Natural killer cell (primary cell): ENCODE measurements around the gene NOB1. TPM values are rescaled to one million over a fixed set of nuclear protein-coding genes. Genes with fewer than 3 reads are reported as not detected.
"Not testable (repeated sequence)": the region's sequence is repeated elsewhere in the genome, so short reads cannot be mapped to it uniquely, and the experiment has no call there.

Experiments
- ATAC-seq, 3 donors: fragments of 150-1000 bp in 2 of 3; fragments of 200-7000 bp in 1 of 3; cut with Tn5 transposase; 1 replicate in 1 of 3; 2 replicates in 2 of 3; pipeline ENCODE4 v1.10.0; 2021; ENCODE audit warnings: mild to moderate bottlenecking in 2 of 3, moderate library complexity in 2 of 3
- DNase-seq, 2 donors: peaks; one replicate each; pipeline versions ENCODE4 v3.0.0 to v3.0.0-alpha.2; 2013 to 2021; ENCODE audit warnings: mixed read lengths in 1 of 2
- H3K27ac ChIP-seq: one replicate; pipeline ENCODE4 v1.5.1; 2013; ENCODE audit warnings: mild to moderate bottlenecking, low read length
- H3K27me3 ChIP-seq: one replicate; pipeline ENCODE4 v1.6.1; 2013; ENCODE audit warnings: low read length; ENCODE audit not compliant: control insufficient read depth, insufficient read depth
- H3K36me3 ChIP-seq: one replicate; pipeline ENCODE4 v1.6.1; 2013; ENCODE audit warnings: low read length; ENCODE audit not compliant: control insufficient read depth, insufficient read depth
- H3K4me1 ChIP-seq: one replicate; pipeline ENCODE4 v1.6.1; 2013; ENCODE audit warnings: low read length; ENCODE audit not compliant: control insufficient read depth, insufficient read depth
- H3K4me3 ChIP-seq: one replicate; pipeline ENCODE4 v1.5.1; 2013; ENCODE audit warnings: low read length
- H3K9me3 ChIP-seq: one replicate; pipeline ENCODE4 v1.6.1; 2013; ENCODE audit warnings: low read length; ENCODE audit not compliant: control insufficient read depth, insufficient read depth
- H3K27ac Mint-ChIP-seq, 2 donors: one replicate each; pipeline ENCODE4 v1.8.0; 2022; ENCODE audit warnings: mild to moderate bottlenecking in 2 of 2, mixed read lengths in 2 of 2, moderate library complexity in 1 of 2
- H3K27me3 Mint-ChIP-seq, 2 donors: one replicate each; pipeline ENCODE4 v1.8.0; 2022; ENCODE audit warnings: low read depth in 2 of 2, mixed read lengths in 2 of 2
- H3K36me3 Mint-ChIP-seq: one replicate; pipeline ENCODE4 v1.8.0; 2022; ENCODE audit warnings: mixed read lengths
- H3K4me1 Mint-ChIP-seq, 2 donors: one replicate each; pipeline ENCODE4 v1.8.0; 2022; ENCODE audit warnings: mixed read lengths in 2 of 2
- H3K4me3 Mint-ChIP-seq: one replicate; pipeline ENCODE4 v1.8.0; 2022; ENCODE audit warnings: mild to moderate bottlenecking, moderate library complexity, mixed read lengths
- H3K9me3 Mint-ChIP-seq, 2 donors: one replicate each; pipeline ENCODE4 v1.8.0; 2022; ENCODE audit warnings: mixed read lengths in 2 of 2
- WGBS: methylation state at CpG from one replicate; pipeline ENCODE4 v1.1.7; 2013; ENCODE audit warnings: missing lambda C conversion rate; ENCODE audit not compliant: insufficient coverage; 5-methylcytosine and 5-hydroxymethylcytosine counted together
- intact Hi-C: fragments of 100-400 bp; cut with micrococcal nuclease; formaldehyde crosslinking; loops from one replicate; pipeline ENCODE4 v1.14.2; 2022
- total RNA-seq, 4 donors: library from RNA; stranded (reverse); fragments of 120-200 nt in 1 of 4; gene quantifications; one replicate each; pipeline versions ENCODE4 v1.2.3 to v1.2.4, GENCODE V29; 2013 to 2022
- TF ChIP-seq, protein P1 (sequence below): fragments of 200-600 bp; IDR thresholded peaks from one replicate; pipeline ENCODE4 v1.8.0; 2022; ENCODE audit warnings: antibody characterized with exemption

Gene NOB1
- total RNA-seq, 3 donors from 2014 or later (not counting 1 experiment from before 2014, with no cell fraction given): 20.9 to 34.4 (median 32.0) TPM

DNA sequence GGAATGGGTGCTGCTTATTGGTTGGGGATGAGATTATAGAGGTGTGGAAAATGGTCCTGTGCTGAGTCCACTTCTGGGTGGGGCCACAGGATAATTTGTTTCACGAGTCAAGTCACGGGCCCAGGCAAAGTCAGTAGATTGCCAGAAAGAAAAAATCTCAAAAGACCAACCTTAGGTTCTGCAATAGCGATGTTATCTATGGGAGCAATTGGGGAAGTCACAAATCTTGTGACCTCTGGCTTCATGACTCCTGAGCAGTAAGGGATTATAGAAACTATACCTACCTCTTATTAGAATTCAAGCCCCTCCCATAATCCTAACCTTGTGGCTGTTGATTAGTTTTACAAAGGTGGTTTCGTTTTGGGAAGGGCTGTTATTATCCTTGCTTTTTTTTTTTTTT lies 38.8 kb upstream of the NOB1 start:
- WGBS: 75% methylated on average over 4 of the region's 4 CpGs
- Mint-ChIP-seq H3K4me3 (no peak overlapping the region), H3K27ac (no peak overlapping the region), H3K36me3 (peaks cover 4% of the 10 kb centered on the region), H3K27me3 (no peaks in the 10 kb centered on the region), H3K9me3 (no peaks in the 10 kb centered on the region), H3K4me1 (peaks cover 0 to 9% of the 10 kb centered on the region in 2 donors)
- Histone ChIP-seq H3K9me3 (no peaks in the 10 kb centered on the region), H3K27ac (no peak overlapping the region), H3K36me3 (peaks cover 19% of the 10 kb centered on the region), H3K4me3 (no peak overlapping the region), H3K27me3 (no peaks in the 10 kb centered on the region), H3K4me1 (no peaks in the 10 kb centered on the region)
- no peak for DNase-seq
- TF ChIP-seq, protein P1, sequence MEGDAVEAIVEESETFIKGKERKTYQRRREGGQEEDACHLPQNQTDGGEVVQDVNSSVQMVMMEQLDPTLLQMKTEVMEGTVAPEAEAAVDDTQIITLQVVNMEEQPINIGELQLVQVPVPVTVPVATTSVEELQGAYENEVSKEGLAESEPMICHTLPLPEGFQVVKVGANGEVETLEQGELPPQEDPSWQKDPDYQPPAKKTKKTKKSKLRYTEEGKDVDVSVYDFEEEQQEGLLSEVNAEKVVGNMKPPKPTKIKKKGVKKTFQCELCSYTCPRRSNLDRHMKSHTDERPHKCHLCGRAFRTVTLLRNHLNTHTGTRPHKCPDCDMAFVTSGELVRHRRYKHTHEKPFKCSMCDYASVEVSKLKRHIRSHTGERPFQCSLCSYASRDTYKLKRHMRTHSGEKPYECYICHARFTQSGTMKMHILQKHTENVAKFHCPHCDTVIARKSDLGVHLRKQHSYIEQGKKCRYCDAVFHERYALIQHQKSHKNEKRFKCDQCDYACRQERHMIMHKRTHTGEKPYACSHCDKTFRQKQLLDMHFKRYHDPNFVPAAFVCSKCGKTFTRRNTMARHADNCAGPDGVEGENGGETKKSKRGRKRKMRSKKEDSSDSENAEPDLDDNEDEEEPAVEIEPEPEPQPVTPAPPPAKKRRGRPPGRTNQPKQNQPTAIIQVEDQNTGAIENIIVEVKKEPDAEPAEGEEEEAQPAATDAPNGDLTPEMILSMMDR: no peak
- intact Hi-C loops: no loop called here
- no peak for ATAC-seq

DNA sequence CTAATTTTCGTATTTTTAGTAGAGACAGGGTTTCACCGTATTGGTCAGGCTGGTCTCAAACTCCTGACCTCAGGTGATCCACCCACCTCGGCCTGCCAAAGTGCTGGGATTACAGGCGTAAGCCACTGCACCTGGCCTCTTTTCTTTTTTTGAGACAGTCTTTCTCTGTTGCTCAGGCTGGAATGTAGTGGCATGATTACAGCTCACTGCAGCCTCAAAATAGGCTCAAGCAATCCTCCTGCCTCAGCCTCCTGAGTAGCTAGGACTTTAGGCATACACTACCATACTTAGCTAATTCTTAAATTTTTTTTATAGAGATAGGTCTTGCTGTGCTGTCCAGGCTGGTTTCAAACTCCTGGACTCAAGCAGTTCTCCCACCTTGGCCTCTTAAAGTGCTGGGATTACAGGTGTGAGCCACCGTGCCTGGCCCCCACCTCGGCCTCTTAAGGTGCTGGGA lies 36.7 kb upstream of the NOB1 start:
- 97% methylated on average over 6 of the region's 6 CpGs for WGBS
- H3K4me3 Mint-ChIP-seq, H3K4me3 ChIP-seq, H3K27me3 ChIP-seq, H3K27me3 Mint-ChIP-seq, H3K27ac ChIP-seq, ATAC-seq, DNase-seq, H3K9me3 Mint-ChIP-seq, intact Hi-C loops, H3K4me1 ChIP-seq, H3K4me1 Mint-ChIP-seq, H3K9me3 ChIP-seq: not testable (repeated sequence)
- H3K36me3 Mint-ChIP-seq: peaks cover 13% of the 10 kb centered on the region
- peaks cover 30% of the 10 kb centered on the region for H3K36me3 ChIP-seq
- H3K27ac Mint-ChIP-seq: peak overlapping the region in 1 of 2 donors; percentile 62

DNA sequence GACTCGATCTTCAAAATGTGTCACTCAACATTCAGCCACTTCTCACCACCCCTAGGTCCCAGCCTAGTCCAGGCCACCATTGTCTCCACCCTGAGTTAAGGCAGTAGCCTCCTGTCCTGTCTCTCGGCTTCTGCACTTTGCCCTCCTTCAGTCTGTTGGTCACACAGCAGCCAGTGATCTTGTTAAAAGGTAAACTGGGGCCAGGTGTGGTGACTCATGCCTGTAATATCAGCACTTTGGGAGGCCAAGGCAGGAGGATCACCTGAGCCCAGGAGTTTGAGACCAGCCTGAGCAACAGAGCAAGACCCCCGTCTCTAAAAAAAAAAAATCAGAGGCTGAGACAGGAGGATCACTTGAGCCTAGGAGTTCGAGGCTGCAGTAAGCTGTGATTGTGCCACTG lies 33.2 kb upstream of the NOB1 start:
- WGBS: 97% methylated on average over 4 of the region's 4 CpGs
- peaks cover 33% of the 10 kb centered on the region for H3K36me3 ChIP-seq
- no peaks in the 10 kb centered on the region for H3K27me3 Mint-ChIP-seq
- H3K9me3 ChIP-seq: no peaks in the 10 kb centered on the region
- no peak for DNase-seq
- TF ChIP-seq, protein P1: no peak
- H3K4me3 Mint-ChIP-seq: no peak overlapping the region
- no peaks in the 10 kb centered on the region for H3K27me3 ChIP-seq
- H3K9me3 Mint-ChIP-seq: no peaks in the 10 kb centered on the region
- no peak for ATAC-seq
- intact Hi-C loops: no loop called here
- H3K36me3 Mint-ChIP-seq: peaks cover 13% of the 10 kb centered on the region
- no peaks in the 10 kb centered on the region for H3K4me1 ChIP-seq
- no peak overlapping the region for H3K4me3 ChIP-seq
- no peak overlapping the region for H3K27ac Mint-ChIP-seq
- H3K4me1 Mint-ChIP-seq: peaks cover 5% of the 10 kb centered on the region in 2 donors
- H3K27ac ChIP-seq: no peak overlapping the region

DNA sequence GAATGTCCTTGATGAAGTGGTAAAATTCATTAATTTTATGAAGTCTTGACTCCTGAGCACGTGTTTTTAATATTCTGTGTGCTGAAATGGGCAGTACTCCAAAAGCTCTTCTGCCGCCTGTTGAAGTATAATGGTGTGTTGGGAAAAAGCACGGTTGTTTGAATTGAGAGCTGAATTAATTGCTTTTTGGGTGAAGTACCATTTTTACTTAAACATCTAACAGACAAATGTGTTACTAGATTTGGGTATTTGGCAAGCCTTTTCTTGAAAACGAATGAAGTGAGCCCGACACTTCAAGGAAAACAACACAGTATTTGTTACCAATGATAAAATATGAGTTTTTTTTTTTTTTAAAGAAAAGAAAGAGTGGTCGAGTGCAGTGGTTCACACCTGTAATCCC lies 29.9 kb upstream of the NOB1 start:
- Mint-ChIP-seq H3K36me3 (peaks cover 13% of the 10 kb centered on the region), H3K27me3 (no peaks in the 10 kb centered on the region), H3K27ac (no peak overlapping the region), H3K4me3 (no peak overlapping the region), H3K4me1 (peaks cover 19 to 24% of the 10 kb centered on the region in 2 donors), H3K9me3 (no peaks in the 10 kb centered on the region)
- H3K27ac ChIP-seq: no peak overlapping the region
- intact Hi-C loops: no loop called here
- WGBS: 85% methylated on average over 2 of the region's 6 CpGs
- no peaks in the 10 kb centered on the region for H3K27me3 ChIP-seq
- peaks cover 11% of the 10 kb centered on the region for H3K4me1 ChIP-seq
- ATAC-seq: no peak
- H3K9me3 ChIP-seq: no peaks in the 10 kb centered on the region
- TF ChIP-seq, protein P1: no peak
- peaks cover 24% of the 10 kb centered on the region for H3K36me3 ChIP-seq
- H3K4me3 ChIP-seq: no peak overlapping the region
- DNase-seq: no peak
